ENCODE results near the gene VSTM5.

DNA sequence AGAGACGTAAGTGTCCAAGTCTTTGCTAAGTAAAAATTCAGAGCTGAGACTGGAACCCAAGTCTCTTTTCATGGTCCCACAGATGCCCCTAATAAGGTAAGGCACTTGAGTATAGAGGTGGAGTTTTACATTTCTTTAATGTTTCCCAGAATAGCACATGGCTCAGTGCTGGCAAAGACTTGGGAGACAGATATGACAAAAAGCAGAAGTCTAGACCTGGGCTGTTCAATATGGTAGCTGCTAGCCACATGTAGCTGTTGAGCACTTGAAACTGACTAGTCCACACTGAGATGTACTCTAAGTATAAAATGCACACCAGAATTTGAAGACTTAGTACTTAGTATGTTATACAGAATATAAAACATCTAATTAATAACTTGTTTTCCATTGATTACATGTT is 17.6 kb downstream of the VSTM5 start:
- TF ChIP-seq, protein P1, sequence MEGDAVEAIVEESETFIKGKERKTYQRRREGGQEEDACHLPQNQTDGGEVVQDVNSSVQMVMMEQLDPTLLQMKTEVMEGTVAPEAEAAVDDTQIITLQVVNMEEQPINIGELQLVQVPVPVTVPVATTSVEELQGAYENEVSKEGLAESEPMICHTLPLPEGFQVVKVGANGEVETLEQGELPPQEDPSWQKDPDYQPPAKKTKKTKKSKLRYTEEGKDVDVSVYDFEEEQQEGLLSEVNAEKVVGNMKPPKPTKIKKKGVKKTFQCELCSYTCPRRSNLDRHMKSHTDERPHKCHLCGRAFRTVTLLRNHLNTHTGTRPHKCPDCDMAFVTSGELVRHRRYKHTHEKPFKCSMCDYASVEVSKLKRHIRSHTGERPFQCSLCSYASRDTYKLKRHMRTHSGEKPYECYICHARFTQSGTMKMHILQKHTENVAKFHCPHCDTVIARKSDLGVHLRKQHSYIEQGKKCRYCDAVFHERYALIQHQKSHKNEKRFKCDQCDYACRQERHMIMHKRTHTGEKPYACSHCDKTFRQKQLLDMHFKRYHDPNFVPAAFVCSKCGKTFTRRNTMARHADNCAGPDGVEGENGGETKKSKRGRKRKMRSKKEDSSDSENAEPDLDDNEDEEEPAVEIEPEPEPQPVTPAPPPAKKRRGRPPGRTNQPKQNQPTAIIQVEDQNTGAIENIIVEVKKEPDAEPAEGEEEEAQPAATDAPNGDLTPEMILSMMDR (IDR thresholded peaks at IDR 0.05), result no peak
- no peak for TF ChIP-seq ZFX (IDR thresholded peaks at IDR 0.05; ENCODE audit: borderline replicate concordance)

All from 22Rv1 (cell line).